Caco-2 (cell line): ENCODE results near the gene SV2B. TPM values are rescaled to one million over a fixed set of nuclear protein-coding genes. Genes with fewer than 3 reads are reported as not detected.

ENCODE experiments used
- BruUV-seq: library from RNA; stranded (reverse); fragments of 400-500 nt; replicated peaks from 2 replicates; lab custom pipeline; 2021; lab: Mats Ljungman, UMichigan
- CTCF ChIA-PET: fragments of 300-600 bp; sonication (Branson Sonifier 250); formaldehyde crosslinking; loops from one replicate; lab custom pipeline; 2022; ENCODE audit warnings: antibody characterized with exemption; lab: Charles Lee
- POLR2A ChIA-PET: fragments of 300-600 bp; sonication (Branson Sonifier 250); formaldehyde crosslinking; loops from one replicate; lab custom pipeline; 2022; ENCODE audit warnings: antibody characterized with exemption; lab: Charles Lee
- DNase-seq, 2 experiments: peaks; one replicate each; pipeline versions ENCODE4 v3.0.0 to v3.0.0-alpha.2; 2020 to 2022
- H3K27me3 ChIP-seq: replicated peaks from 2 replicates; pipeline ENCODE4 v1.6.0; 2011; ENCODE audit warnings: low read length; ENCODE audit not compliant: control insufficient read depth, insufficient read depth
- H3K36me3 ChIP-seq: 2 replicates; pipeline ENCODE4 v1.5.1; 2011; ENCODE audit warnings: low read length; ENCODE audit not compliant: control insufficient read depth, insufficient read depth
- H3K4me1 ChIP-seq: fragments of 250-450 bp; sonication (Bioruptor Pico); 2 replicates; pipeline ENCODE4 v1.5.1; 2020; ENCODE audit warnings: mild to moderate bottlenecking
- H3K4me3 ChIP-seq: 2 replicates; pipeline ENCODE4 v1.5.1; 2011; ENCODE audit warnings: low read depth, mild to moderate bottlenecking, control low read depth, low read length
- H3K9me3 ChIP-seq: fragments of 250-450 bp; sonication (Bioruptor Pico); 2 replicates; pipeline ENCODE4 v1.5.1; 2020; ENCODE audit warnings: mild to moderate bottlenecking, moderate library complexity
- H3K27ac Mint-ChIP-seq: one replicate; pipeline ENCODE4 v1.8.0; 2022; ENCODE audit warnings: mixed read lengths; ENCODE audit not compliant: unreplicated experiment
- H3K27me3 Mint-ChIP-seq: one replicate; pipeline ENCODE4 v1.8.0; 2022; ENCODE audit warnings: mixed read lengths; ENCODE audit not compliant: insufficient read depth, unreplicated experiment
- H3K36me3 Mint-ChIP-seq: one replicate; pipeline ENCODE4 v1.8.0; 2022; ENCODE audit warnings: mild to moderate bottlenecking, mixed read lengths; ENCODE audit not compliant: insufficient read depth, unreplicated experiment
- H3K4me1 Mint-ChIP-seq: one replicate; pipeline ENCODE4 v1.8.0; 2022; ENCODE audit warnings: low read depth, mixed read lengths; ENCODE audit not compliant: unreplicated experiment
- H3K4me3 Mint-ChIP-seq: one replicate; pipeline ENCODE4 v1.8.0; 2022; ENCODE audit warnings: mild to moderate bottlenecking, moderate library complexity, mixed read lengths; ENCODE audit not compliant: unreplicated experiment
- H3K9me3 Mint-ChIP-seq: one replicate; pipeline ENCODE4 v1.8.0; 2022; ENCODE audit warnings: mixed read lengths; ENCODE audit not compliant: unreplicated experiment
- CTCF ChIP-seq, 2 experiments: fragments of 200-600 bp in 1 of 2; IDR thresholded peaks; 1 replicate in 1 of 2; 2 replicates in 1 of 2; pipeline versions ENCODE4 v1.5.1 to v1.8.0; 2011 to 2022; ENCODE audit warnings: antibody characterized with exemption in 1 of 2, control low read depth in 1 of 2, inconsistent platforms in 1 of 2, low read depth in 1 of 2, low read length in 1 of 2, mild to moderate bottlenecking in 1 of 2, moderate library complexity in 1 of 2; ENCODE audit not compliant: insufficient read depth in 1 of 2, severe bottlenecking in 1 of 2, unreplicated experiment in 1 of 2
- intact Hi-C: fragments of 100-400 bp; cut with micrococcal nuclease; formaldehyde crosslinking; loops from one replicate; pipeline ENCODE4 v1.10.0; 2022; ENCODE audit not compliant: unreplicated experiment
- total RNA-seq: library from RNA; stranded (reverse); gene quantifications from 2 replicates; pipeline ENCODE4 v1.2.3, GENCODE V29; 2022

The SV2B gene
- total RNA-seq, 1 experiment from 2014 or later = not detected

- Histone ChIP-seq H3K9me3 (no peaks in the 10 kb centered on the region), H3K4me3 (no peak overlapping the region), H3K36me3 (no peaks in the 10 kb centered on the region), H3K27me3 (no peaks in the 10 kb centered on the region; the same call in 1 of the 2 replicates), H3K4me1 (no peaks in the 10 kb centered on the region)
- Mint-ChIP-seq H3K27ac (no peak overlapping the region), H3K4me3 (no peak overlapping the region), H3K9me3 (no peaks in the 10 kb centered on the region), H3K27me3 (peaks cover 22% of the 10 kb centered on the region), H3K4me1 (no peaks in the 10 kb centered on the region), H3K36me3 (no peaks in the 10 kb centered on the region)
- CTCF ChIA-PET = no interaction called here
- POLR2A ChIA-PET = no interaction called here
- no peak for DNase-seq
- no TSS peak for BruUV-seq
- intact Hi-C loops = no loop called here
- no peak for TF ChIP-seq CTCF (IDR thresholded peaks at IDR 0.05; ENCODE audit: insufficient read depth in 1 of 2, low read depth in 1 of 2, low read length in 1 of 2, severe bottlenecking in 1 of 2, unreplicated experiment in 1 of 2)
Measured at GRCh38 chr15:91252322-91252721, 152.3 kb downstream of the SV2B start.

- H3K36me3 ChIP-seq = no peaks in the 10 kb centered on the region
- ChIA-PET CTCF (no interaction called here), POLR2A (no interaction called here)
- TF ChIP-seq CTCF (IDR thresholded peaks at IDR 0.05; ENCODE audit: insufficient read depth in 1 of 2, low read depth in 1 of 2, low read length in 1 of 2, severe bottlenecking in 1 of 2, unreplicated experiment in 1 of 2) = no peak
- Mint-ChIP-seq H3K9me3 (no peaks in the 10 kb centered on the region), H3K4me3 (no peak overlapping the region), H3K27me3 (peaks cover 22% of the 10 kb centered on the region), H3K36me3 (no peaks in the 10 kb centered on the region), H3K27ac (no peak overlapping the region), H3K4me1 (no peaks in the 10 kb centered on the region)
- no peaks in the 10 kb centered on the region; the same call in 1 of the 2 replicates for H3K27me3 ChIP-seq
- H3K4me1 ChIP-seq = no peaks in the 10 kb centered on the region
- no peak overlapping the region for H3K4me3 ChIP-seq
- intact Hi-C loops = no loop called here
- BruUV-seq = no TSS peak
- DNase-seq = no peak
- H3K9me3 ChIP-seq = no peaks in the 10 kb centered on the region
Measured at GRCh38 chr15:91252756-91253155, 152.7 kb downstream of the SV2B start.

DNA sequence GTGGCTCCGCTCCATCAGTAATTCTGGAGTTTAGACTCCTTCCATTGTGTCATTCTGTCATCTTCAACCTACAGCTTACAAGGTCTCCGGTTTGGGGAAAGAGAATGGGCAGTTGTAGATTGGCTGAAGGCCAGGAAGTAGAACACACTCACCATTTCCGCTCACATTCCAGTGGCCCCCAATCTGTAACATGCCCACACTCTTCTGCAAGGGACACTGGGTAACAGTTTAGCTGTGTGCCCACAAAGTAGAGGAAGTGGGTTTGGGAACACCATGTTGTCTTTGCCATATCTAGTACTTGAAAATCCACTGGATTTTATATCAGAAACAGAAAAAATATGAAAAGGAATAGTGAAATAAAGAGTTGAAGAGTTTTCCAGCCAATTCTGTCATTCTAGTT is 153.5 kb downstream of the SV2B start:
- Mint-ChIP-seq H3K4me3 (no peak overlapping the region), H3K27me3 (peaks cover 22% of the 10 kb centered on the region), H3K9me3 (no peaks in the 10 kb centered on the region), H3K4me1 (no peaks in the 10 kb centered on the region), H3K36me3 (no peaks in the 10 kb centered on the region), H3K27ac (no peak overlapping the region)
- H3K4me3 ChIP-seq = no peak overlapping the region
- no peak for TF ChIP-seq CTCF (IDR thresholded peaks at IDR 0.05; ENCODE audit: insufficient read depth in 1 of 2, low read depth in 1 of 2, low read length in 1 of 2, severe bottlenecking in 1 of 2, unreplicated experiment in 1 of 2)
- intact Hi-C loops = no loop called here
- no peaks in the 10 kb centered on the region; the same call in 1 of the 2 replicates for H3K27me3 ChIP-seq
- no peak for DNase-seq
- no TSS peak for BruUV-seq
- no peaks in the 10 kb centered on the region for H3K4me1 ChIP-seq
- H3K36me3 ChIP-seq = no peaks in the 10 kb centered on the region
- H3K9me3 ChIP-seq = no peaks in the 10 kb centered on the region
- ChIA-PET CTCF (interaction anchor here (1.7 kb wide), 1 partner anchor 18 kb away, joined by 4 read pairs; no protein-coding TSS in a partner anchor), POLR2A (no interaction called here)
